Keratinocyte (primary cell): ENCODE measurements around the gene CATSPER1. TPM values are rescaled to one million over a fixed set of nuclear protein-coding genes. Genes with fewer than 3 reads are reported as not detected.

ENCODE experiments used
- DNase-seq: peaks from one replicate; pipeline ENCODE4 v3.0.0-alpha.2; 2011; ENCODE audit warnings: low read depth, missing footprints, low spot score
- FAIRE-seq: peaks from 2 replicates; lab custom pipeline; 2011; peaks lifted over from hg19 to GRCh38; lab: Jason Lieb, UNC
- H2AFZ ChIP-seq: 2 replicates; pipeline ENCODE4 v1.6.0; 2012; ENCODE audit warnings: low read length, control low read depth, inconsistent platforms; ENCODE audit not compliant: control insufficient read depth
- H3K27ac ChIP-seq: 2 replicates; pipeline ENCODE4 v1.5.1; 2011; ENCODE audit warnings: low read length; ENCODE audit not compliant: control insufficient read depth, insufficient read depth
- H3K27me3 ChIP-seq: 3 replicates; pipeline ENCODE4 v1.6.0; 2011; ENCODE audit warnings: low read length; ENCODE audit not compliant: control insufficient read depth, insufficient read depth; ENCODE audit errors: extremely low read depth
- H3K36me3 ChIP-seq, 2 experiments: 2 replicates in 1 of 2; 3 replicates in 1 of 2; pipeline ENCODE4 v1.5.1; 2011; ENCODE audit warnings: low read length in 2 of 2, mild to moderate bottlenecking in 1 of 2; ENCODE audit not compliant: control insufficient read depth in 2 of 2, insufficient read depth in 2 of 2; ENCODE audit errors: extremely low read depth in 1 of 2
- H3K4me1 ChIP-seq: 3 replicates; pipeline ENCODE4 v1.5.1; 2011; ENCODE audit warnings: low read length; ENCODE audit not compliant: control insufficient read depth, insufficient read depth; ENCODE audit errors: extremely low read depth
- H3K4me2 ChIP-seq: 3 replicates; pipeline ENCODE4 v1.6.0; 2011; ENCODE audit warnings: low read depth, low read length; ENCODE audit not compliant: control insufficient read depth, insufficient read depth; ENCODE audit errors: extremely low read depth
- H3K4me3 ChIP-seq, 3 experiments: fragments of 200-600 bp in 1 of 3; sonication (generic) in 1 of 3; 2 replicates in 2 of 3; 3 replicates in 1 of 3; pipeline ENCODE4 v1.5.1; 2011 to 2016; ENCODE audit warnings: low read length in 3 of 3, mild to moderate bottlenecking in 3 of 3, control low read depth in 2 of 3, inconsistent platforms in 1 of 3, low read depth in 1 of 3, mixed read lengths in 1 of 3, mixed run types in 1 of 3, moderate library complexity in 1 of 3; ENCODE audit not compliant: control insufficient read depth in 2 of 3, insufficient read depth in 2 of 3; ENCODE audit errors: extremely low read depth in 1 of 3
- H3K79me2 ChIP-seq: 2 replicates; pipeline ENCODE4 v1.6.0; 2012; ENCODE audit warnings: low read length; ENCODE audit not compliant: control insufficient read depth, insufficient read depth
- H3K9ac ChIP-seq: 3 replicates; pipeline ENCODE4 v1.6.0; 2011; ENCODE audit warnings: low read length; ENCODE audit not compliant: control insufficient read depth, insufficient read depth; ENCODE audit errors: extremely low read depth
- H3K9me1 ChIP-seq: 3 replicates; pipeline ENCODE4 v1.6.0; 2011; ENCODE audit warnings: low read length; ENCODE audit not compliant: control insufficient read depth, insufficient read depth; ENCODE audit errors: extremely low read depth
- H3K9me3 ChIP-seq: 2 replicates; pipeline ENCODE4 v1.5.1; 2012; ENCODE audit warnings: low read depth, low read length; ENCODE audit not compliant: control insufficient read depth
- H4K20me1 ChIP-seq: 3 replicates; pipeline ENCODE4 v1.6.0; 2011; ENCODE audit warnings: low read length; ENCODE audit not compliant: control insufficient read depth, insufficient read depth; ENCODE audit errors: extremely low read depth
- CTCF ChIP-seq, 3 experiments: IDR thresholded peaks in 1 of 3; conservative IDR thresholded peaks in 1 of 3; optimal IDR thresholded peaks in 1 of 3; 2 replicates in 2 of 3; 3 replicates in 1 of 3; pipeline versions ENCODE3 to v1.5.1; 2011; ENCODE audit warnings: low read length in 3 of 3, mild to moderate bottlenecking in 3 of 3, moderate library complexity in 2 of 3, control low read depth in 1 of 3, inconsistent platforms in 1 of 3; ENCODE audit not compliant: insufficient read depth in 2 of 3; ENCODE audit errors: extremely low read depth in 1 of 3
- EZH2 ChIP-seq: IDR thresholded peaks from one replicate; pipeline ENCODE4 v1.6.1; 2012; ENCODE audit warnings: inconsistent platforms, mild to moderate bottlenecking, low read length, moderate library complexity
- dilution Hi-C: fragments of 300-500 bp; cut with MboI; formaldehyde crosslinking; loops from one replicate; pipeline ENCODE4 v1.7.0; 2020; ENCODE audit warnings: low sequenced_read_pairs; ENCODE audit not compliant: extremely low pct_ligation_motif_present
- polyA plus RNA-seq, 5 experiments: library from polyadenylated mRNA; depleted of rRNA in 3 of 5; stranded (reverse) in 3 of 5; stranded (forward) in 1 of 5; unstranded in 1 of 5; fragments of >200 nt; gene quantifications; 1 replicate in 1 of 5; 2 replicates in 3 of 5; 3 replicates in 1 of 5; pipeline versions ENCODE4 v1.2.1 to v1.2.3, GENCODE V29; 2011 to 2012; ENCODE audit warnings: missing spikeins in 2 of 5, low read depth in 1 of 5, low replicate concordance in 1 of 5

Gene CATSPER1
- polyA plus RNA-seq, 1 donor (not counting 4 experiments of a cell fraction or from before 2014, with no cell fraction given), result not detected

GRCh38 chr11:66013762-66014100, 12.5 kb downstream of the CATSPER1 start:
- no peak overlapping the region for H3K27ac ChIP-seq
- no peaks in the 10 kb centered on the region for H4K20me1 ChIP-seq
- no peak overlapping the region for H3K9ac ChIP-seq
- DNase-seq (no peak), FAIRE-seq (no peak)
- H3K4me2 ChIP-seq, result no peak overlapping the region
- no peak overlapping the region for H3K4me3 ChIP-seq
- peaks cover 28% of the 10 kb centered on the region for H3K4me1 ChIP-seq
- H3K9me1 ChIP-seq, result peaks cover 3% of the 10 kb centered on the region
- H3K27me3 ChIP-seq, result no peaks in the 10 kb centered on the region
- no peaks in the 10 kb centered on the region for H3K9me3 ChIP-seq
- no peak overlapping the region for H2AFZ ChIP-seq
- no peaks in the 10 kb centered on the region for H3K79me2 ChIP-seq
- dilution Hi-C loops, result no loop called here
- H3K36me3 ChIP-seq, result no peaks in the 10 kb centered on the region
- TF ChIP-seq CTCF (optimal IDR thresholded peaks at IDR 0.05 in 1 of 3, IDR thresholded peaks at IDR 0.05 in 1 of 3, conservative IDR thresholded peaks at IDR 0.05 in 1 of 3; ENCODE audit: extremely low read depth in 1 of 3, insufficient read depth in 2 of 3, low read length in 3 of 3) (no peak), EZH2 (no peak)

- FAIRE-seq (no peak), DNase-seq (no peak)
- Histone ChIP-seq H3K4me3 (no peak overlapping the region), H3K9me1 (peaks cover 3% of the 10 kb centered on the region), H3K27ac (no peak overlapping the region), H3K27me3 (no peaks in the 10 kb centered on the region), H3K36me3 (no peaks in the 10 kb centered on the region), H3K9me3 (no peaks in the 10 kb centered on the region), H3K9ac (no peak overlapping the region), H3K4me1 (peaks cover 34% of the 10 kb centered on the region), H3K79me2 (no peaks in the 10 kb centered on the region), H4K20me1 (no peaks in the 10 kb centered on the region), H2AFZ (no peak overlapping the region), H3K4me2 (no peak overlapping the region)
- dilution Hi-C loops, result no loop called here
- TF ChIP-seq EZH2 (no peak), CTCF (optimal IDR thresholded peaks at IDR 0.05 in 1 of 3, IDR thresholded peaks at IDR 0.05 in 1 of 3, conservative IDR thresholded peaks at IDR 0.05 in 1 of 3; ENCODE audit: extremely low read depth in 1 of 3, insufficient read depth in 2 of 3, low read length in 3 of 3) (no peak)
These were observed 13.1 kb downstream of the CATSPER1 start for GRCh38 chr11:66012946-66013761.
